ENCODE measurements around the gene DCN.

DCN gene, protein sequence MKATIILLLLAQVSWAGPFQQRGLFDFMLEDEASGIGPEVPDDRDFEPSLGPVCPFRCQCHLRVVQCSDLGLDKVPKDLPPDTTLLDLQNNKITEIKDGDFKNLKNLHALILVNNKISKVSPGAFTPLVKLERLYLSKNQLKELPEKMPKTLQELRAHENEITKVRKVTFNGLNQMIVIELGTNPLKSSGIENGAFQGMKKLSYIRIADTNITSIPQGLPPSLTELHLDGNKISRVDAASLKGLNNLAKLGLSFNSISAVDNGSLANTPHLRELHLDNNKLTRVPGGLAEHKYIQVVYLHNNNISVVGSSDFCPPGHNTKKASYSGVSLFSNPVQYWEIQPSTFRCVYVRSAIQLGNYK

GRCh38 chr12:91182636-91183455 lies at the start of gene DCN:
TSS of gene DCN (minus strand) at chr12:91182817. CDS start at chr12:91178552, 4,265 bp downstream.
- TF ChIP-seq CTCF (IDR thresholded peaks at IDR 0.05), result no peak

GRCh38 chr12:91230841-91231240 lies 48.2 kb upstream of the DCN start:
- no peak for TF ChIP-seq CTCF (IDR thresholded peaks at IDR 0.05)

GRCh38 chr12:91226951-91227350 lies 44.3 kb upstream of the DCN start:
- TF ChIP-seq CTCF (IDR thresholded peaks at IDR 0.05), result no peak

- TF ChIP-seq CTCF (IDR thresholded peaks at IDR 0.05), result no peak
Measured at GRCh38 chr12:91225316-91225715, 42.7 kb upstream of the DCN start.

DNA sequence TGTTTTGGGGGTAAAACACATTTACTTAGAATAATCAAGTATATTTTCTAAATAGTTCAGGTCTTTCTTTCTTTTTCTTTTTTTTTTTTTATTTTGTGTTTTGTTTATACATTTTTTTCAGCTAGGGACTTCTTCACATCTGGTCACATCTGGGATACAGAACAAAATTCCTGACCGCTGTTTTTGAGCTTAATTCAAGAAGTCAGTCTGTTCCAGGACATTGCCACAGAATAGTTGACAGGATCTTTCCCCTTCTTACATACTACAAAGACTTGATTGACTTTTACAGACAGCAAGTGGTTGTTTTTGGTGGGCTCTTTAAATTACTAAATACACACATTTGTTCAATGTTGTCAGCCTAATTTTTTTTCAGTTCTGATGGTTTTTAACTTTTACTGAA lies 41.8 kb upstream of the DCN start:
- no peak for TF ChIP-seq CTCF (IDR thresholded peaks at IDR 0.05)

DNA sequence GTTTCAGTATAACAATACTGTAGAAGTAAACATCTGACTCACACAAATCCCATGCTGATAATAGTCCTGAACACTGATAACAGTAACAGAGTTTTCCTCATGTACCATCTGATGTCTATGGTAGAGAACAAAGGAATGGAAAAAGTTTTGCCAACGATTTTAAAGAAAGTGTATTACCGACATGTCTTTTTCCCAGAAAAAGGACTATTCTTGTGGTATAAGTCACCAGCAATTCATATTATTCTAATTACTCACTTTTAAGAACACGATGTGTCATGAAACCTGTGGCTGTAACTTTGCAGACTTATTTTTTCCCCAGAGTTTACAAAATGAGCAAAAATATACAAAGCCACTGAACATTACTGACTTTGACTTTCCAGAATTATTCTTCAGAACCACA lies 40.1 kb upstream of the DCN start:
- TF ChIP-seq CTCF (IDR thresholded peaks at IDR 0.05), result no peak

DNA sequence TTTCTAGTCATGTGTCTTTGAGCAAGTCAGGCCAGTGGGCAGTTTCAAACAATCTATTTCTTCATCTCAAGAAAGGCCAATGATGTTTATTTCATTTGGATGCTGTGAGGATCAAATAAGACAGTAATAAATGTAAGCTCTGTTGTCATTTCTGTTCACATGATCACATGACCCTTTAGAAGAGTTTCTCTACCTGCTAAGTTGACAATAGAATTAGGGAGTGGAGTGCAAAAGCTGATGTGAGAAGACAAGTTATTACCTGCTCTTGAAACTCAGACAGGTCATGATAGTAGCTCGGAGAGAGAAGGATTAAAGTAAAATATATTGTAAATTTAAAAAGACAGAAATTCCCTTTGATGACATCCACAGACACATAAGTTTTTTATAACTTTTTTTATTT lies 37.3 kb upstream of the DCN start:
- no peak for TF ChIP-seq CTCF (IDR thresholded peaks at IDR 0.05)

All from LNCAP (cell line).